CD4-positive, alpha-beta T cell treated with Interleukin-21 for 1 hour (primary cell): ENCODE results near the gene CNP.
"Not testable (repeated sequence)": the region's sequence is repeated elsewhere in the genome, so short reads cannot be mapped to it uniquely, and the experiment has no call there.

Source experiments
- DNase-seq: peaks from one replicate; pipeline ENCODE4 v3.0.0-alpha.2; 2020

CNP gene

GRCh38 chr17:41966463-41967140 is at the start of gene CNP:
CNP (plus strand) TSS chr17:41966795; CDS start chr17:41966885, 90 bp downstream.
- peak; percentile 93 for DNase-seq

- DNase-seq: no peak
Measured at GRCh38 chr17:41917192-41917591, 49.4 kb upstream of the CNP start.

GRCh38 chr17:41917679-41918313 is 48.8 kb upstream of the CNP start:
- DNase-seq: peak; percentile 35

GRCh38 chr17:41918314-41919164 is 48.1 kb upstream of the CNP start, which contains the start of gene ACLY:
ACLY (minus strand) TSS chr17:41918951; CDS start chr17:41913873, 5,078 bp downstream.
- peak; percentile 96 for DNase-seq

GRCh38 chr17:41919165-41919817 is 47.3 kb upstream of the CNP start:
- DNase-seq: no peak

GRCh38 chr17:41919840-41920579 is 46.6 kb upstream of the CNP start:
- no peak for DNase-seq

- no peak for DNase-seq
Measured at GRCh38 chr17:41920580-41920955, 46.0 kb upstream of the CNP start.

- no peak for DNase-seq
Measured at GRCh38 chr17:41925991-41926590, 40.5 kb upstream of the CNP start.

- no peak for DNase-seq
Measured at GRCh38 chr17:41928693-41929251, 37.8 kb upstream of the CNP start.

GRCh38 chr17:41930009-41930832 is 36.4 kb upstream of the CNP start, which contains the start of gene ODAD4:
ODAD4 (plus strand) TSS chr17:41930617; CDS start chr17:41930724, 107 bp downstream.
- peak; percentile 96 for DNase-seq

- not testable (repeated sequence) for DNase-seq
Measured at GRCh38 chr17:41930833-41931156, 35.8 kb upstream of the CNP start.

GRCh38 chr17:41931715-41932114 is 34.9 kb upstream of the CNP start:
- not testable (repeated sequence) for DNase-seq

- no peak for DNase-seq
Measured at GRCh38 chr17:41932816-41933389, 33.7 kb upstream of the CNP start.

GRCh38 chr17:41935641-41936040 is 31.0 kb upstream of the CNP start:
- DNase-seq: no peak

- no peak for DNase-seq
Measured at GRCh38 chr17:41937970-41938954, 28.3 kb upstream of the CNP start.

GRCh38 chr17:41939044-41939692 is 27.4 kb upstream of the CNP start:
- no peak for DNase-seq

- no peak for DNase-seq
Measured at GRCh38 chr17:41939693-41940090, 26.9 kb upstream of the CNP start.

GRCh38 chr17:41941168-41941567 is 25.4 kb upstream of the CNP start:
- DNase-seq: no peak
